HG02852 (cell line): ENCODE results near the gene TJAP1.

Experiments
- ATAC-seq: cut with Tn5 transposase; IDR thresholded peaks from one replicate; pipeline ENCODE4 v1.9.1; 2021; ENCODE audit warnings: mild to moderate bottlenecking, moderate library complexity; ENCODE audit not compliant: unreplicated experiment

Gene TJAP1

GRCh38 chr6:43503443-43503842, 26.1 kb downstream of the TJAP1 start:
- ATAC-seq = no peak

GRCh38 chr6:43504756-43505593, 27.6 kb downstream of the TJAP1 start:
- no peak for ATAC-seq

- ATAC-seq = no peak
Observed at GRCh38 chr6:43505718-43506117, 28.3 kb downstream of the TJAP1 start.

GRCh38 chr6:43506171-43506570, 28.8 kb downstream of the TJAP1 start:
- ATAC-seq = no peak

DNA sequence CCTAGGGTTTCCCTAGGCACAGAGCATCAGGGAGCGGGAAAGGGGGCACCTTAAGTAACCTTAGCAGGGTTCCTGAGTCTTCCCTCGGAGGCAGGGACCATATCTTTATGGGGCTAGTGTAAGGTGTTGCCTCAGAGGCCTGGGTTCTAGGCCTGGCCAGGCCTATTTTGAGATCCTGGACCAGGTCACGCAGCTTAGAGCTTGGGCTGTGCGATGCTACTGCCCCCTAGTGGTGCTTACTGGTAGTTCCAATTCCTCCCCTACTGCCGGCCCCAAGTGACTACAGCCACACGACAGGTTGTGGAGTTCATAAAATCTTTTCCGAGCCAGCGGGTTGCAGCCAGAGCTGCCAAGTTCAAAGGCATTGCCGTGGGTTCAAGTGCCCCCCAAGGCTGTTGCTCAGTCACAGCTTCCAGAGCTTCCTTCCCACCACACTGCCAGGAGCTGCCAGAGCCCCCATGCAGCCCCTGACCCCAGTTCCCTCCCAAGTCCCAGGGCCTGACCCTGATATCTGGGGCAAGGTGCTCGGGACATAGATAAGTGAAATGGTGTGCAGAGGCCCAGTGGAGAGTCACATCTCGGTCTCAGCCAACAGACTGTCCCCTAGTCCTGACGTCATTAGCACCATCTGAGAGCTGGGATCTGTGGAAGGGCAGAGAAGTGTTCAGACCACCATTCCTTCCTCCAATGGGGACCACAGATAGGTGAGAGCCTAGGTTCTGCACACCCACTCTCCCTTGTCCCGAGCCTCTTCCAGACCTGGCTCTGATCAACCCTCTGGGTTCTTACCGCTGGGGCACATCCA, 29.5 kb downstream of the TJAP1 start:
- no peak for ATAC-seq

DNA sequence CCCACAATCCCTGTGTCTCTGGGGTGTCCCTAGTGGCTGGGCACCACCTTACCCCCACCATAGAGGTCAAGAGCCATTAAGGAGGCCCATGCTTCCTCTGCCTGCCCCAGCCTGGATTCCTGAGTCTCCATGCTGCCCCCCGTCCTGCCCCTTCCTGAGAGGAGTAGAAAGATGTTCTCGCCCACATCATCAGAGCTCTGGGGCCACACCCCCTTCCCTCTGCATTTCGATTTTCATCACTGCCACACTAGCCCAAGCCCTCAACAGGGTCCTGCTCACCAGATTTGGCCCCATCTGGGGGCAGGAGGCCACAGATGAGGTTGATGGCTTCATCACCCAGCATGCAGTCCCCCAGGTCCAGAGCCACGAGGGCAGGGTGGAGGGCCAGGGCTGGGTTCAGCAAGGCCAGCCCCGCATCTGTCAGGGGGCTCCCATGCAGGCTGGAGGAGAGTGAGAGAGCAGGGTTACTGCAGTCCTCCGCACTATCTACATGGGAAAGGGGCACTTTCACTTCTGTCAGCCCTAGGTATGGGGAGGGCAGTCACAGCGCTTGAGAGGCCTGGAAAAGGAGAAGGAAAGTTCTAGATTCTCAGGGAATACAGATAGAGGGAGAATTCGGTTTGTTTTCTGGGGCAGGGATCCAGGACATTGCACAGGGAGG, 31.2 kb downstream of the TJAP1 start:
- no peak for ATAC-seq

- peak; percentile 17 for ATAC-seq
Observed at GRCh38 chr6:43509142-43509983, 32.0 kb downstream of the TJAP1 start.

GRCh38 chr6:43509984-43510826, 32.8 kb downstream of the TJAP1 start, which contains the start of gene LRRC73:
Gene LRRC73, minus strand, starts transcription at chr6:43510346. Its CDS starts 561 bp downstream, at chr6:43509785.
- peak; percentile 73 for ATAC-seq

DNA sequence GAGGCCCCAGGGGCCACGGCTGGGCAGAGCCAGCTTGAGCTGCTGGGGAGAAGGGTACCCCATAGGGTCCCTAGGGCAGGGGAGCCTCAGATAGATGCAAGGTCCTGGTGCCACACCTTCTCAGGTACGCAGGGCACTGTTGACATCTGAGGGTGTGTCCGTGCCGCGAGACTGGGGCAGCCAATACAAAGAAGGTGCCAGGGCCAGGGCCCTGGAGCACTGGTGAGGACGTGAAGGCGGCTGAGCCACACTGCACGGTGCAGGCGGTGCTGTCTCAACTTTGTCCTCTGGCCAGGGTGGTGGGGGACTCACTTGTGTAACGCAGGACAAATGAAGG, 33.4 kb downstream of the TJAP1 start:
- ATAC-seq = no peak

- no peak for ATAC-seq
Observed at GRCh38 chr6:43511824-43512415, 34.5 kb downstream of the TJAP1 start.

- no peak for ATAC-seq
Observed at GRCh38 chr6:43515808-43516207, 38.4 kb downstream of the TJAP1 start.

GRCh38 chr6:43516367-43516696, 39.0 kb downstream of the TJAP1 start:
- ATAC-seq = no peak

DNA sequence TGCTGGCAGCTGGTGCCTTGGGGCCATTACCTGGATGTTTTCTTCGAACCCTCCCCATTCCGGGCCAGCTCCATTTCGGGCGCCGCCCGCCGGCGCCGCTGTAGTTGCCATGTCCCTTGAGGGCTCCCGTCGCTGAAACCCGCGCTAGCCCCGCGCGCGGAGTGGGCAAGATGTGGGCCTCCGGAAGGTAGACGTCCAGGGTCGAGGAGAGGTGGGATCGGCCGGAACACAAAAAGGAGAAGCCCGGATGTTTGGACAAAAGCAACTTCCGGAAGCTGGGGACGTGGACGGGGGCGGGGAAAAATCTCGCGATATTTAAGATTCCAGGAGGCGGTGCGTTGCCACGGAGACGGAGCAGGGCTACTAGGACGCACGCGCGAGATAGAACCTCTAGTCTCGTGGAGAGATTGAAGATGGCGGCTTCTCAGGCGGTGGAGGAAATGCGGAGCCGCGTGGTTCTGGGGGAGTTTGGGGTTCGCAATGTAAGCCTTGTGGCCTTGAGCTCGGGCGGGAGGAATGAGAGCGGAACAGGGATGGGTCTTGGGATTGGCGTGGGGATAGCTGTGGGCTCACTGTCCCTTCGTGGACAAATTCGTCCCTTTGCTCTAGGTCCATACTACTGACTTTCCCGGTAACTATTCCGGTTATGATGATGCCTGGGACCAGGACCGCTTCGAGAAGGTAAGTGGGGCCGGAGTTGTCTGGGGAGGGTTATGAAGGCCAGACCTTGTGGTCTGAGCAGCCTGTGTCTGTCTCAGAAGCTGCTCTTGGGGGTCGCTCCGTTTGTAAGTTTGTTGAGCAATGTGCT, 39.5 kb downstream of the TJAP1 start, which contains the start of the genes POLR1C and YIPF3:
Gene POLR1C (plus strand): TSS at position 393 of the 808 bp plus-strand sequence. CDS start 21 bp downstream, at position 414.
Gene YIPF3 (minus strand): TSS at position 230 of the 808 bp plus-strand sequence. CDS start 119 bp downstream, at position 111.
- peak; percentile 85 for ATAC-seq

GRCh38 chr6:43517505-43518357, 40.4 kb downstream of the TJAP1 start:
- no peak for ATAC-seq

- ATAC-seq = no peak
Observed at GRCh38 chr6:43520097-43520496, 42.7 kb downstream of the TJAP1 start.

- ATAC-seq = no peak
Observed at GRCh38 chr6:43521836-43522235, 44.5 kb downstream of the TJAP1 start.

DNA sequence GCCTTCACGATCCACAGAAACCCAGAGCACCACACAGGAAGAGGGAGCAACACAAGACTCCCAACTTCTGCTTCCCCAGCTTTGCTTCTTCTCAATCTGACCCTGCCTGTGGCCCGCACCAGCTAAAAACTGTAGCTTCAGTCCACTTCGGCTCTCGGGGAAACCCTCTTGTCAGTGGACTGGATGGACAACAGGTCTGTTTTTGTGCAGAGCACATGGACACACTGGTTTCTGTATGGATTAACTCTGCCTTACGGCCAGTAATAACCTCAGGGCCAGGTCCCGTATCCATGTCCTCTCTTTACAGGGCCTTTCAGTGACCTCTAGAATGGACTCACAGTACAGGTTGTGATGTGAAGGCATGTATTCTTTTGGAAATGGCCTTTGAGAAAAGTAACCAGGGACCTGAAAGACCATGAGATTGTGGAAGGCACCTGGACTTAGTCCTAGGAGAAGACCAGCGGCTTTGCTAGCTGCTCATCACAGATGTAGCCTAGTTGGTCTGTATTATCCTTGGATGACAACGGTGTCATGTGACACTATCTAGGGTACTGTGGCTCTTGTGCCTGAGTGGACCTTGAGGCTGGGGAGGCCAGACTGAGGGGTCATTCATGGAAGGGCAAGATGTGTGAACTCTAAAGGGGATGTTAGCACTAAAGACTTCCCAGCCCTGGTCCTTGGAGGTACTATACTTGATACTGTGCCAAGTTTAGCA, 45.3 kb downstream of the TJAP1 start:
- ATAC-seq = no peak
